Panc1 (cell line): ENCODE results near the gene TBX2.

Source experiments
- POLR2AphosphoS5 ChIP-seq: IDR thresholded peaks from 2 replicates; pipeline ENCODE4 v1.6.1; 2012; ENCODE audit warnings: mild to moderate bottlenecking, low read depth, low read length, moderate library complexity
- SIN3A ChIP-seq: IDR thresholded peaks from 2 replicates; pipeline ENCODE4 v1.6.1; 2012; ENCODE audit warnings: low read depth, mild to moderate bottlenecking, low read length, moderate library complexity, borderline replicate concordance; ENCODE audit not compliant: insufficient read depth
- TCF7L2 ChIP-seq: IDR thresholded peaks from 2 replicates; pipeline ENCODE4 v1.6.1; 2011; ENCODE audit warnings: mild to moderate bottlenecking, low read depth, low read length, inconsistent platforms
- TF ChIP-seq, protein P1 (sequence below): fragments of 450-650 bp; IDR thresholded peaks from 2 replicates; pipeline ENCODE4 v1.5.1; 2017; ENCODE audit warnings: mild to moderate bottlenecking
- TF ChIP-seq, protein P2 (sequence below), 2 experiments: IDR thresholded peaks; 2 replicates each; pipeline ENCODE4 v1.6.1; 2011 to 2012; ENCODE audit warnings: low read depth in 2 of 2, control low read depth in 1 of 2, low read length in 1 of 2, mild to moderate bottlenecking in 1 of 2, moderate library complexity in 1 of 2; ENCODE audit not compliant: insufficient read depth in 1 of 2

DNA sequence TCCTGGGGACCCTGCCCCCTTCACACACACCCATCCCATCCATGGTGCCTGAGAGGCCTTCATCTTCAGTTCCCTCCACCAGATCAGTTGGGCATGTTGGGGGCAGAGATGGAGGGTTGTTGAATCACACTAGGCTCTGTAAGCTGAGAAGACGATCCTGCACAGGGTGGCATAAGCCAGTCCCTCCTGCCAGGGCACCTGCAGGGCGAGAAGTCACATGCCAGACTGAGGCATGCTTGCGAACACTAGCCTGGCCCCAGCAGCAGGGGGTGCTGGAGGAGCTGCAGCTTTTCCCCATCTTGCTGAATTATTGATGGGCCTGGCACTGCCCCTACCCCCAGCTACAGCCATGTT, 6.1 kb upstream of the TBX2 start:
- TF ChIP-seq, protein P1, sequence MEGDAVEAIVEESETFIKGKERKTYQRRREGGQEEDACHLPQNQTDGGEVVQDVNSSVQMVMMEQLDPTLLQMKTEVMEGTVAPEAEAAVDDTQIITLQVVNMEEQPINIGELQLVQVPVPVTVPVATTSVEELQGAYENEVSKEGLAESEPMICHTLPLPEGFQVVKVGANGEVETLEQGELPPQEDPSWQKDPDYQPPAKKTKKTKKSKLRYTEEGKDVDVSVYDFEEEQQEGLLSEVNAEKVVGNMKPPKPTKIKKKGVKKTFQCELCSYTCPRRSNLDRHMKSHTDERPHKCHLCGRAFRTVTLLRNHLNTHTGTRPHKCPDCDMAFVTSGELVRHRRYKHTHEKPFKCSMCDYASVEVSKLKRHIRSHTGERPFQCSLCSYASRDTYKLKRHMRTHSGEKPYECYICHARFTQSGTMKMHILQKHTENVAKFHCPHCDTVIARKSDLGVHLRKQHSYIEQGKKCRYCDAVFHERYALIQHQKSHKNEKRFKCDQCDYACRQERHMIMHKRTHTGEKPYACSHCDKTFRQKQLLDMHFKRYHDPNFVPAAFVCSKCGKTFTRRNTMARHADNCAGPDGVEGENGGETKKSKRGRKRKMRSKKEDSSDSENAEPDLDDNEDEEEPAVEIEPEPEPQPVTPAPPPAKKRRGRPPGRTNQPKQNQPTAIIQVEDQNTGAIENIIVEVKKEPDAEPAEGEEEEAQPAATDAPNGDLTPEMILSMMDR: peak; percentile 66; the same call in 1 of the 2 replicates
- no peak for TF ChIP-seq POLR2AphosphoS5
- TF ChIP-seq, protein P2, sequence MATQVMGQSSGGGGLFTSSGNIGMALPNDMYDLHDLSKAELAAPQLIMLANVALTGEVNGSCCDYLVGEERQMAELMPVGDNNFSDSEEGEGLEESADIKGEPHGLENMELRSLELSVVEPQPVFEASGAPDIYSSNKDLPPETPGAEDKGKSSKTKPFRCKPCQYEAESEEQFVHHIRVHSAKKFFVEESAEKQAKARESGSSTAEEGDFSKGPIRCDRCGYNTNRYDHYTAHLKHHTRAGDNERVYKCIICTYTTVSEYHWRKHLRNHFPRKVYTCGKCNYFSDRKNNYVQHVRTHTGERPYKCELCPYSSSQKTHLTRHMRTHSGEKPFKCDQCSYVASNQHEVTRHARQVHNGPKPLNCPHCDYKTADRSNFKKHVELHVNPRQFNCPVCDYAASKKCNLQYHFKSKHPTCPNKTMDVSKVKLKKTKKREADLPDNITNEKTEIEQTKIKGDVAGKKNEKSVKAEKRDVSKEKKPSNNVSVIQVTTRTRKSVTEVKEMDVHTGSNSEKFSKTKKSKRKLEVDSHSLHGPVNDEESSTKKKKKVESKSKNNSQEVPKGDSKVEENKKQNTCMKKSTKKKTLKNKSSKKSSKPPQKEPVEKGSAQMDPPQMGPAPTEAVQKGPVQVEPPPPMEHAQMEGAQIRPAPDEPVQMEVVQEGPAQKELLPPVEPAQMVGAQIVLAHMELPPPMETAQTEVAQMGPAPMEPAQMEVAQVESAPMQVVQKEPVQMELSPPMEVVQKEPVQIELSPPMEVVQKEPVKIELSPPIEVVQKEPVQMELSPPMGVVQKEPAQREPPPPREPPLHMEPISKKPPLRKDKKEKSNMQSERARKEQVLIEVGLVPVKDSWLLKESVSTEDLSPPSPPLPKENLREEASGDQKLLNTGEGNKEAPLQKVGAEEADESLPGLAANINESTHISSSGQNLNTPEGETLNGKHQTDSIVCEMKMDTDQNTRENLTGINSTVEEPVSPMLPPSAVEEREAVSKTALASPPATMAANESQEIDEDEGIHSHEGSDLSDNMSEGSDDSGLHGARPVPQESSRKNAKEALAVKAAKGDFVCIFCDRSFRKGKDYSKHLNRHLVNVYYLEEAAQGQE (IDR thresholded peaks at IDR 0.05; ENCODE audit: insufficient read depth in 1 of 2, low read depth in 2 of 2, low read length in 1 of 2): no peak
- no peak for TF ChIP-seq SIN3A
- TF ChIP-seq TCF7L2: no peak
